Measurements from ENCODE around the gene ENTPD5. TPM values are rescaled to one million over a fixed set of nuclear protein-coding genes. Genes with fewer than 3 reads are reported as not detected.

Gene ENTPD5
- total and polyA plus RNA-seq, 7 donors, result 4.6 to 11.5 (median 8.9) TPM

GRCh38 chr14:73913256-73913655 lies 105.8 kb downstream of the ENTPD5 start:
- TF ChIP-seq CTCF (IDR thresholded peaks at IDR 0.05), result no peak
- Histone ChIP-seq H3K4me3 (no peak overlapping the region), H3K27me3 (ENCODE audit: insufficient read depth in 3 of 3, low read length in 2 of 3) (no peaks in the 10 kb centered on the region), H3K36me3 (ENCODE audit: insufficient read depth in 1 of 2, low read depth in 1 of 2) (peaks cover 19 to 77% of the 10 kb centered on the region in 2 donors), H3K9me3 (no peaks in the 10 kb centered on the region), H3K27ac (no peak overlapping the region), H3K4me1 (peaks cover 10% of the 10 kb centered on the region)
- DNase-seq, result no peak
- intact Hi-C loops (cut with DNase I), result no loop called here
- 90 to 93% (median 90%) methylated on average over 3 of the region's 3 CpGs for WGBS, 3 donors
- ATAC-seq, result no peak

DNA sequence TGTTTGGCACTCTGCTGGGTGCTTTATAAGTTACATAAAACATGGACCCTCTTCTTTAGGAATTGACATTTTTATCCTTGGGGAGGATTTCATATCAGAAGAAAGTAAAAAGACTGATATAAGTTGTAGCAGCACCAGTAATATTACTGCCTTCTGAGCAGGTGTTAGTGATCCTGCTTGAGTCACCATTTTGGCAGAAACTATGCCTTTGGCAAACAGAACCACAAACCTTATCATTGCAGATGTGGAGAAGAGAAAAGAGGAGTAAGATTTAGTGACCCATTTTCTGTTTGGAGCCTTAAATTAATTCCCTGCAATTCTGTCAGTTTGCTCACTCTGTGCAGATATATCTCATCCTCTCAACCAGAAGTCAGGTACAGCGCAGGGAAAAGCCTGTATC lies 109.4 kb downstream of the ENTPD5 start:
- Histone ChIP-seq H3K36me3 (ENCODE audit: insufficient read depth in 1 of 2, low read depth in 1 of 2) (peaks cover 23 to 92% of the 10 kb centered on the region in 2 donors), H3K27ac (no peak overlapping the region), H3K4me1 (no peaks in the 10 kb centered on the region), H3K27me3 (ENCODE audit: insufficient read depth in 3 of 3, low read length in 2 of 3) (no peaks in the 10 kb centered on the region), H3K4me3 (no peak overlapping the region), H3K9me3 (no peaks in the 10 kb centered on the region)
- WGBS, 3 donors, result 97 to 100% (median 100%) methylated on average over 1 of the region's 1 CpG
- no peak for TF ChIP-seq CTCF (IDR thresholded peaks at IDR 0.05)
- ATAC-seq (no peak), DNase-seq (no peak)
- intact Hi-C loops (cut with DNase I), result no loop called here

Other genes starting within 250 kb of the ENTPD5 start
- gene PTGR2, start 167.5 kb downstream of the ENTPD5 start, total RNA-seq, result 10 to 100 TPM; 12.3 to 23.8 (median 20.4) TPM
- 10 to 100 TPM in 2 of 3 donors, 1 to 10 TPM in 1; 7.9 to 11.5 (median 11.2) TPM for gene PTGR2, start 167.5 kb downstream of the ENTPD5 start, polyA plus RNA-seq
- gene ZNF410, start 132.4 kb downstream of the ENTPD5 start, total RNA-seq, result 10 to 100 TPM; 13.1 to 22.7 (median 21.1) TPM
- 10 to 100 TPM; 16.0 to 40.6 (median 26.9) TPM for gene ZNF410, start 132.4 kb downstream of the ENTPD5 start, polyA plus RNA-seq
- 1 to 10 TPM; 5.0 to 6.4 (median 5.4) TPM for gene FAM161B, start 69.2 kb downstream of the ENTPD5 start, total RNA-seq
- gene FAM161B, start 69.2 kb downstream of the ENTPD5 start, polyA plus RNA-seq, result 1 to 10 TPM; 6.1 to 7.3 (median 7.1) TPM
- 10 to 100 TPM; 25.7 to 40.3 (median 31.3) TPM for gene COQ6, start 69.0 kb downstream of the ENTPD5 start, total RNA-seq
- 10 to 100 TPM; 32.6 to 44.9 (median 40.9) TPM for gene COQ6, start 69.0 kb downstream of the ENTPD5 start, polyA plus RNA-seq
- gene BBOF1, start 61 bp upstream of the ENTPD5 start, total RNA-seq, result 1 to 10 TPM; 1.0 to 1.7 (median 1.3) TPM
- gene BBOF1, start 61 bp upstream of the ENTPD5 start, polyA plus RNA-seq, result 1 to 10 TPM; 1.1 to 3.2 (median 2.1) TPM
- gene ALDH6A1, start 65.2 kb upstream of the ENTPD5 start, total RNA-seq, result 10 to 100 TPM; 22.3 to 60.5 (median 35.6) TPM
- gene ALDH6A1, start 65.2 kb upstream of the ENTPD5 start, polyA plus RNA-seq, result 1 to 10 TPM; 7.3 to 8.3 (median 7.7) TPM
- gene LIN52, start 65.7 kb upstream of the ENTPD5 start, total RNA-seq, result 1 to 10 TPM; 1.7 to 6.5 (median 3.8) TPM
- gene LIN52, start 65.7 kb upstream of the ENTPD5 start, polyA plus RNA-seq, result 1 to 10 TPM; 2.6 to 8.6 (median 3.5) TPM
- gene VSX2, start 220.2 kb upstream of the ENTPD5 start, total RNA-seq, result not detected
- gene VSX2, start 220.2 kb upstream of the ENTPD5 start, polyA plus RNA-seq, result not detected

Measured in psoas muscle (tissue), 8 donors.